ENCODE results near the gene AMBRA1. TPM values are rescaled to one million over a fixed set of nuclear protein-coding genes. Genes with fewer than 3 reads are reported as not detected.

Gene AMBRA1
- total and polyA plus RNA-seq, 2 of the 8 experiments (the other 6 are each of a cell fraction or from before 2014, with no cell fraction given) = 14.2 to 37.4 TPM

DNA sequence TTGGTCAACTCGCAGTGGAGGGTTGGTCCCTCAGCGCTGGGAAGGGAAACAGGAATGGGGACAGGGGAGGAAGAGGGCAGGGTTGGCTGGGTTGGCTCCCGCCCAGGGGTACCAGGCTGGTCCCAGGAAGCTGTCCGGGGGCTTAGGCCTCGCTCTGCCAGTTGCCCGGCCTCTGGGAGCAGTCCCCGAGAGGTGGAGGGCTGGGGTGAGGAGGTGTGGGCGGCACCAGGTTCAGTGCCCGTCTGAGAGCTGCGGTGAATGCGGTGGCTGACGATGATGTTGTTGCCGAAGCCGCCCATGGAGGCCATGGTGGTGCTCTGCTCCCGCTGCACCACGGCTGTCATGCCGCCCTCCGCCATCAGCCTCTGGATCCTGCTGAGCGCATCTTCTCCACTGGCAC is 196.3 kb downstream of the AMBRA1 start:
- Histone ChIP-seq H3K9ac (replicated peaks in 1 of 4; ENCODE audit: extremely low read depth in 1 of 4, low read depth in 3 of 4, low read length in 3 of 4) (no peak overlapping the region), H3K79me1 (ENCODE audit: low read depth, low read length) (no peaks in the 10 kb centered on the region), H3K79me2 (ENCODE audit: control insufficient read depth in 1 of 2, insufficient read depth in 2 of 2, low read length in 2 of 2) (no peaks in the 10 kb centered on the region), H3K23me2 (ENCODE audit: low read depth, low read length) (peaks cover 9% of the 10 kb centered on the region), H3K4me3 (ENCODE audit: extremely low read depth in 1 of 4, insufficient read depth in 2 of 4, low read depth in 3 of 4, low read length in 4 of 4) (no peak overlapping the region), H2BK15ac (ENCODE audit: low read length) (no peak overlapping the region), H2BK12ac (ENCODE audit: low read depth, low read length) (no peak overlapping the region), H4K5ac (ENCODE audit: insufficient read length, low read depth, low read length) (no peak overlapping the region), H2AK5ac (ENCODE audit: low read depth, low read length) (no peak overlapping the region), H3K18ac (ENCODE audit: extremely low read depth, low read length) (no peak overlapping the region), H4K20me1 (replicated peaks in 1 of 2; ENCODE audit: control insufficient read depth in 1 of 2, insufficient read depth in 2 of 2, low read length in 2 of 2) (peaks cover 0 to 3% of the 10 kb centered on the region in 2 experiments), H3K36me3 (ENCODE audit: control insufficient read depth in 2 of 4, insufficient read depth in 4 of 4, low read length in 3 of 4) (peaks cover 0 to 9% (median under 1%) of the 10 kb centered on the region in 4 experiments; a peak in 5 of 8 replicates), H3K9me3 (ENCODE audit: insufficient read depth in 2 of 2, low read depth in 1 of 2, low read length in 1 of 2) (no peaks in the 10 kb centered on the region), H3K14ac (ENCODE audit: insufficient read length) (no peak overlapping the region), H3K56ac (replicated peaks; ENCODE audit: insufficient read length, low read depth, low read length) (no peak overlapping the region), H4K91ac (replicated peaks; ENCODE audit: insufficient read length, low read length) (no peak overlapping the region), H2BK5ac (ENCODE audit: low read depth, low read length) (peak overlapping the region; percentile 12; the same call in 1 of the 2 replicates), H3K4me1 (replicated peaks in 1 of 4; ENCODE audit: control insufficient read depth in 3 of 4, insufficient read depth in 4 of 4, low read length in 3 of 4) (no peaks in the 10 kb centered on the region; a peak in 1 of 7 replicates), H3K27me3 (replicated peaks in 1 of 4; ENCODE audit: control insufficient read depth in 3 of 4, extremely low read depth in 1 of 4, insufficient read depth in 3 of 4, low read length in 3 of 4) (peaks cover 0 to 3% (median 1%) of the 10 kb centered on the region in 4 experiments; a peak in 1 of 7 replicates), H3K4me2 (ENCODE audit: insufficient read depth in 1 of 2, low read depth in 2 of 2, low read length in 2 of 2) (no peak overlapping the region), H3K23ac (ENCODE audit: insufficient read length) (no peak overlapping the region), H2AFZ (ENCODE audit: low read length) (no peak overlapping the region), H3K4ac (replicated peaks; ENCODE audit: insufficient read length, low read depth, low read length) (no peak overlapping the region), H4K8ac (ENCODE audit: extremely low read depth, insufficient read depth, low read length) (no peak overlapping the region), H2BK20ac (ENCODE audit: low read length) (no peak overlapping the region), H3K27ac (ENCODE audit: low read depth, low read length) (no peak overlapping the region), H2BK120ac (replicated peaks; ENCODE audit: low read depth, low read length) (no peak overlapping the region)
- TF ChIP-seq CEBPB (IDR thresholded peaks at IDR 0.05; ENCODE audit: low read depth, low read length) (no peak), GTF2F1 (IDR thresholded peaks at IDR 0.05; ENCODE audit: borderline replicate concordance, low read depth, low read length) (no peak), RXRA (IDR thresholded peaks at IDR 0.05; ENCODE audit: insufficient read depth, low read depth, low read length) (no peak), TAF7 (optimal IDR thresholded peaks at IDR 0.05; ENCODE audit: borderline replicate concordance, low read depth, low read length) (no peak), TAF1 (IDR thresholded peaks at IDR 0.05; ENCODE audit: low read depth, low read length) (no peak), SRF (IDR thresholded peaks at IDR 0.05; ENCODE audit: low read depth, low read length) (no peak), BACH1 (IDR thresholded peaks at IDR 0.05; ENCODE audit: low read length) (no peak), JUND (IDR thresholded peaks at IDR 0.05; ENCODE audit: low read length) (no peak), SIN3A (conservative IDR thresholded peaks at IDR 0.05 in 1 of 2, IDR thresholded peaks at IDR 0.05 in 1 of 2; ENCODE audit: low read depth in 1 of 2, low read length in 2 of 2) (no peak), CBX5 (IDR thresholded peaks at IDR 0.05; ENCODE audit: low read depth, low read length) (no peak), CHD1 (IDR thresholded peaks at IDR 0.05; ENCODE audit: low read depth, low read length) (no peak), BCL11A (IDR thresholded peaks at IDR 0.05; ENCODE audit: low read depth in 2 of 2, low read length in 2 of 2) (no peak), SP4 (IDR thresholded peaks at IDR 0.05; ENCODE audit: low read length) (no peak), SUZ12 (IDR thresholded peaks at IDR 0.05; ENCODE audit: low read length) (no peak)
- TF ChIP-seq, protein P1, sequence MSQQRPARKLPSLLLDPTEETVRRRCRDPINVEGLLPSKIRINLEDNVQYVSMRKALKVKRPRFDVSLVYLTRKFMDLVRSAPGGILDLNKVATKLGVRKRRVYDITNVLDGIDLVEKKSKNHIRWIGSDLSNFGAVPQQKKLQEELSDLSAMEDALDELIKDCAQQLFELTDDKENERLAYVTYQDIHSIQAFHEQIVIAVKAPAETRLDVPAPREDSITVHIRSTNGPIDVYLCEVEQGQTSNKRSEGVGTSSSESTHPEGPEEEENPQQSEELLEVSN (IDR thresholded peaks at IDR 0.05) = no peak
- FAIRE-seq (no peak), DNase-seq (ENCODE audit: low read depth in 1 of 2, low spot score in 2 of 2) (no peak)
- 93% methylated on average over 17 of the region's 19 CpGs; no CpG with 5 or more reads in 1 of the 2 experiments for WGBS, 2 experiments (ENCODE audit: extremely low coverage in 1 of 2, insufficient coverage in 1 of 2, insufficient read length in 1 of 2, insufficient replicate concordance in 2 of 2, low coverage in 1 of 2, low lambda C conversion rate in 2 of 2, missing lambda C conversion rate in 1 of 2)
- POLR2A ChIA-PET (ENCODE audit: partially characterized antibody) = no interaction called here
- CTCF ChIA-PET (ENCODE audit: partially characterized antibody) = interaction anchor here (1.4 to 4.7 kb wide), 6 partner anchors 8 to 132 kb away, joined by 3 to 29 read pairs (median 6); no protein-coding TSS in a partner anchor

Data from H1 (cell line).